D341Med (cell line): ENCODE data around the gene SCNN1B.

Source experiments
- DNase-seq: peaks from one replicate; pipeline ENCODE4 v3.0.0; 2012; ENCODE audit warnings: low spot score

The SCNN1B gene

GRCh38 chr16:23321206-23321875, 19.2 kb downstream of the SCNN1B start:
- no peak for DNase-seq

GRCh38 chr16:23323224-23324030, 21.3 kb downstream of the SCNN1B start:
- no peak for DNase-seq

- no peak for DNase-seq
Observed at GRCh38 chr16:23324727-23325126, 22.6 kb downstream of the SCNN1B start.

GRCh38 chr16:23327836-23328235, 25.7 kb downstream of the SCNN1B start:
- DNase-seq, result no peak

- DNase-seq, result no peak
Observed at GRCh38 chr16:23330161-23330560, 28.1 kb downstream of the SCNN1B start.

GRCh38 chr16:23330583-23331249, 28.6 kb downstream of the SCNN1B start:
- no peak for DNase-seq

- DNase-seq, result no peak
Observed at GRCh38 chr16:23333034-23333579, 31.0 kb downstream of the SCNN1B start.

GRCh38 chr16:23333831-23334456, 31.8 kb downstream of the SCNN1B start:
- DNase-seq, result no peak

GRCh38 chr16:23334457-23334853, 32.4 kb downstream of the SCNN1B start:
- DNase-seq, result no peak

- DNase-seq, result no peak
Observed at GRCh38 chr16:23334950-23335349, 32.8 kb downstream of the SCNN1B start.

GRCh38 chr16:23337836-23338550, 35.9 kb downstream of the SCNN1B start:
- no peak for DNase-seq

- DNase-seq, result no peak
Observed at GRCh38 chr16:23339787-23340186, 37.7 kb downstream of the SCNN1B start.

GRCh38 chr16:23342083-23342640, 40.1 kb downstream of the SCNN1B start:
- no peak for DNase-seq

GRCh38 chr16:23343643-23344612, 41.8 kb downstream of the SCNN1B start:
- no peak for DNase-seq

- DNase-seq, result no peak
Observed at GRCh38 chr16:23345237-23345636, 43.1 kb downstream of the SCNN1B start.

GRCh38 chr16:23348579-23349469, 46.7 kb downstream of the SCNN1B start:
- no peak for DNase-seq

- DNase-seq, result no peak
Observed at GRCh38 chr16:23351360-23351759, 49.3 kb downstream of the SCNN1B start.

- no peak for DNase-seq
Observed at GRCh38 chr16:23353440-23353839, 51.3 kb downstream of the SCNN1B start.

GRCh38 chr16:23354246-23354645, 52.1 kb downstream of the SCNN1B start:
- no peak for DNase-seq
